SK-N-SH (cell line): ENCODE measurements around the gene PTPN14. TPM values are rescaled to one million over a fixed set of nuclear protein-coding genes. Genes with fewer than 3 reads are reported as not detected.

ENCODE experiments used
- CTCF ChIA-PET: fragments of 300-600, 350-600 bp; formaldehyde crosslinking; extraction: SDS; loops from one replicate; lab custom pipeline; 2021; lab: Yijun Ruan, JAX
- POLR2A ChIA-PET: fragments of 350-600 bp; sonication (Branson Sonifier 250); formaldehyde crosslinking; extraction: SDS; loops from one replicate; lab custom pipeline; 2020; ENCODE audit warnings: antibody characterized with exemption, inconsistent platforms; lab: Yijun Ruan, JAX
- DNase-seq: peaks from one replicate; pipeline ENCODE4 v3.0.0; 2012
- H2AFZ ChIP-seq: fragments of 200-600 bp; sonication (generic); 2 replicates; pipeline ENCODE4 v1.8.1; 2016; ENCODE audit warnings: antibody characterized with exemption, mild to moderate bottlenecking, low read depth
- H3F3A ChIP-seq: fragments of 200-600 bp; sonication (generic); replicated peaks from 2 replicates; pipeline ENCODE3; 2016; ENCODE audit warnings: antibody characterized with exemption, mild to moderate bottlenecking; ENCODE audit not compliant: insufficient read depth
- H3K27ac ChIP-seq, 2 experiments: fragments of 200-500 bp in 1 of 2; fragments of 200-600 bp in 1 of 2; sonication (Bioruptor generic) in 1 of 2; sonication (generic), shearing (Covaris generic) in 1 of 2; 2 replicates each; pipeline versions ENCODE4 v1.5.1 to v1.6.1; 2014 to 2016; ENCODE audit warnings: low read depth in 2 of 2, inconsistent platforms in 1 of 2, low read length in 1 of 2, mild to moderate bottlenecking in 1 of 2, mixed read lengths in 1 of 2
- H3K27me3 ChIP-seq: fragments of 200-600 bp; sonication (generic), shearing (Covaris generic); 2 replicates; pipeline ENCODE4 v1.6.1; 2016; ENCODE audit warnings: mixed run types; ENCODE audit not compliant: insufficient read depth
- H3K36me3 ChIP-seq, 2 experiments: fragments of 200-500 bp in 1 of 2; fragments of 200-600 bp in 1 of 2; sonication (Bioruptor generic) in 1 of 2; sonication (generic) in 1 of 2; replicated peaks in 1 of 2; 2 replicates each; pipeline versions ENCODE3 to v1.5.1; 2014 to 2016; ENCODE audit warnings: low read length in 1 of 2, mild to moderate bottlenecking in 1 of 2; ENCODE audit not compliant: insufficient read depth in 2 of 2, control insufficient read depth in 1 of 2
- H3K4me1 ChIP-seq, 2 experiments: fragments of 200-500 bp in 1 of 2; fragments of 200-600 bp in 1 of 2; sonication (Bioruptor generic) in 1 of 2; sonication (generic), shearing (Covaris generic) in 1 of 2; 2 replicates each; pipeline versions ENCODE4 v1.5.1 to v1.6.1; 2014 to 2016; ENCODE audit warnings: low read depth in 1 of 2, low read length in 1 of 2, mixed run types in 1 of 2; ENCODE audit not compliant: insufficient read depth in 2 of 2, control insufficient read depth in 1 of 2
- H3K4me2 ChIP-seq: fragments of 200-600 bp; sonication (generic), shearing (Covaris generic); 2 replicates; pipeline ENCODE4 v1.6.1; 2017; ENCODE audit warnings: mixed run types
- H3K4me3 ChIP-seq, 2 experiments: fragments of 200-500 bp in 1 of 2; fragments of 200-600 bp in 1 of 2; sonication (Bioruptor generic) in 1 of 2; sonication (generic), shearing (Covaris generic) in 1 of 2; 2 replicates each; pipeline versions ENCODE4 v1.5.1 to v1.8.1; 2014 to 2016; ENCODE audit warnings: low read depth in 2 of 2, inconsistent platforms in 1 of 2, low read length in 1 of 2, mild to moderate bottlenecking in 1 of 2, mixed read lengths in 1 of 2, moderate library complexity in 1 of 2
- H3K79me2 ChIP-seq: fragments of 200-600 bp; sonication (generic); 2 replicates; pipeline ENCODE4 v1.8.1; 2017; ENCODE audit warnings: mild to moderate bottlenecking; ENCODE audit not compliant: insufficient read depth
- H3K9ac ChIP-seq: fragments of 200-600 bp; sonication (generic); 2 replicates; pipeline ENCODE4 v1.6.1; 2017; ENCODE audit warnings: mixed run types
- H3K9me2 ChIP-seq: fragments of 200-600 bp; sonication (generic); 2 replicates; pipeline ENCODE4 v1.6.1; 2017; ENCODE audit warnings: mixed run types
- H3K9me3 ChIP-seq: fragments of 200-600 bp; sonication (generic); 2 replicates; pipeline ENCODE4 v1.6.1; 2017; ENCODE audit warnings: mixed run types, mild to moderate bottlenecking, moderate library complexity
- H4K20me1 ChIP-seq: fragments of 200-600 bp; sonication (generic); 2 replicates; pipeline ENCODE4 v1.6.1; 2017; ENCODE audit warnings: mild to moderate bottlenecking, mixed run types; ENCODE audit not compliant: insufficient read depth
- EP300 ChIP-seq, 2 experiments: IDR thresholded peaks; 2 replicates each; pipeline versions ENCODE4 v1.4.0 to v1.6.1; 2012; ENCODE audit warnings: borderline replicate concordance in 1 of 2, low read depth in 1 of 2, low read length in 1 of 2
- FOSL2 ChIP-seq: IDR thresholded peaks from 2 replicates; pipeline ENCODE4 v1.4.0; 2012; ENCODE audit warnings: low read depth, mild to moderate bottlenecking, moderate library complexity, borderline replicate concordance
- FOXJ3 ChIP-seq: sonication (generic); formaldehyde crosslinking; IDR thresholded peaks from 2 replicates; pipeline ENCODE4 v1.5.1; 2020; ENCODE audit warnings: mild to moderate bottlenecking, missing genetic modification reagents
- FOXM1 ChIP-seq: IDR thresholded peaks from 2 replicates; pipeline ENCODE4 v1.4.0; 2012; ENCODE audit warnings: low read depth, mild to moderate bottlenecking
- GABPA ChIP-seq: IDR thresholded peaks from 2 replicates; pipeline ENCODE4 v1.4.0; 2012; ENCODE audit warnings: low read depth, mild to moderate bottlenecking
- JUND ChIP-seq: IDR thresholded peaks from 2 replicates; pipeline ENCODE4 v1.4.0; 2012
- MEF2A ChIP-seq: IDR thresholded peaks from 2 replicates; pipeline ENCODE4 v1.4.0; 2012; ENCODE audit warnings: low read depth, borderline replicate concordance
- NFIC ChIP-seq: IDR thresholded peaks from 2 replicates; pipeline ENCODE4 v1.4.0; 2012; ENCODE audit warnings: borderline replicate concordance
- POLR2AphosphoS5 ChIP-seq: IDR thresholded peaks from 2 replicates; pipeline ENCODE4 v1.6.1; 2012; ENCODE audit warnings: low read depth, low read length
- RCOR1 ChIP-seq: fragments of 150-350 bp; IDR thresholded peaks from 2 replicates; pipeline ENCODE4 v1.6.1; 2017; ENCODE audit warnings: antibody characterized with exemption, low read length
- SIN3A ChIP-seq: IDR thresholded peaks from 2 replicates; pipeline ENCODE4 v1.6.1; 2012; ENCODE audit warnings: low read depth, mild to moderate bottlenecking, low read length, moderate library complexity, borderline replicate concordance
- SMC3 ChIP-seq: IDR thresholded peaks from 2 replicates; pipeline ENCODE4 v1.6.1; 2012; ENCODE audit warnings: low read depth, low read length, improper control_type of control experiment
- TAF1 ChIP-seq: IDR thresholded peaks from 2 replicates; pipeline ENCODE4 v1.6.1; 2012; ENCODE audit warnings: low read depth, mild to moderate bottlenecking, low read length, moderate library complexity, borderline replicate concordance
- TCF12 ChIP-seq: IDR thresholded peaks from 2 replicates; pipeline ENCODE4 v1.4.0; 2012
- TEAD4 ChIP-seq: IDR thresholded peaks from 2 replicates; pipeline ENCODE4 v1.4.0; 2012; ENCODE audit warnings: mild to moderate bottlenecking, borderline replicate concordance; ENCODE audit not compliant: insufficient read depth
- WGBS: methylation state at CpG from one replicate; pipeline ENCODE4 v1.1.6; 2017; ENCODE audit warnings: low lambda C conversion rate; 5-methylcytosine and 5-hydroxymethylcytosine counted together
- polyA plus RNA-seq, 3 experiments: library from polyadenylated mRNA; depleted of rRNA; stranded (reverse); fragments of >200 nt; gene quantifications; 2 replicates each; pipeline ENCODE4 v1.2.3, GENCODE V29; 2012
- TF ChIP-seq, protein P1 (sequence below): IDR thresholded peaks from 2 replicates; pipeline ENCODE4 v1.6.1; 2012; ENCODE audit warnings: mild to moderate bottlenecking, low read depth, low read length, moderate library complexity
- TF ChIP-seq, protein P2 (sequence below): fragments of 150-350 bp; IDR thresholded peaks from 2 replicates; pipeline ENCODE4 v1.6.1; 2017; ENCODE audit warnings: antibody characterized with exemption, low read length, low read depth, borderline replicate concordance
- TF ChIP-seq, protein P3 (sequence below): fragments of 150-350 bp; IDR thresholded peaks from 2 replicates; pipeline ENCODE4 v1.6.1; 2016; ENCODE audit warnings: mild to moderate bottlenecking, low read depth, low read length
- TF ChIP-seq, protein P4 (sequence below): IDR thresholded peaks from 2 replicates; pipeline ENCODE4 v1.4.0; 2012; ENCODE audit warnings: low read depth, borderline replicate concordance

PTPN14 gene
- polyA plus RNA-seq, 1 of the 3 experiments (the other 2 are of a cell fraction): 12.8 TPM

DNA sequence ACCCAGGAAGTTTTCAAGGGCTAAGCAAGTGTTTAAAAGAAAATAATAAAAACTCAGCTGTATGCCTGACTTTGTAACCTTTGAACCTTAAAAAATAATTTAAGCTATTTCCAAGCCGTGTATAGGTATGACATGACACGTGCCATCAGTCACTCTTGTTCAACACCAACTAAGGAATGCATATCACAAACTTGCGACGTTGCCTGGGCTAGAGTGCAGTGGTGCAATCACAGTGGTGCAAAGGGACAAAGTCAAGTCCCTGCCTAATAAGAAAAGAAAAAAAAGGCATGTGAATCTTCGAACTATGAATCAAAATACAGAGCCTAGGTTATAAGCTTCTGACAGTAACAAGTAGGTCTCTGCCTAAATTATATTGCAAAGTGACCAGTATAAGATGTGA lies 191.3 kb downstream of the PTPN14 start:
- WGBS: 95% methylated on average over 5 of the region's 5 CpGs
- no peak for DNase-seq
- H3F3A ChIP-seq: peaks cover 38% of the 10 kb centered on the region
- no peak overlapping the region for H3K4me3 ChIP-seq
- peaks cover 3% of the 10 kb centered on the region; the same call in 1 of the 2 replicates for H4K20me1 ChIP-seq
- H2AFZ ChIP-seq: no peak overlapping the region
- no peak for TF ChIP-seq SIN3A
- no peak for TF ChIP-seq TEAD4
- TF ChIP-seq, protein P1, sequence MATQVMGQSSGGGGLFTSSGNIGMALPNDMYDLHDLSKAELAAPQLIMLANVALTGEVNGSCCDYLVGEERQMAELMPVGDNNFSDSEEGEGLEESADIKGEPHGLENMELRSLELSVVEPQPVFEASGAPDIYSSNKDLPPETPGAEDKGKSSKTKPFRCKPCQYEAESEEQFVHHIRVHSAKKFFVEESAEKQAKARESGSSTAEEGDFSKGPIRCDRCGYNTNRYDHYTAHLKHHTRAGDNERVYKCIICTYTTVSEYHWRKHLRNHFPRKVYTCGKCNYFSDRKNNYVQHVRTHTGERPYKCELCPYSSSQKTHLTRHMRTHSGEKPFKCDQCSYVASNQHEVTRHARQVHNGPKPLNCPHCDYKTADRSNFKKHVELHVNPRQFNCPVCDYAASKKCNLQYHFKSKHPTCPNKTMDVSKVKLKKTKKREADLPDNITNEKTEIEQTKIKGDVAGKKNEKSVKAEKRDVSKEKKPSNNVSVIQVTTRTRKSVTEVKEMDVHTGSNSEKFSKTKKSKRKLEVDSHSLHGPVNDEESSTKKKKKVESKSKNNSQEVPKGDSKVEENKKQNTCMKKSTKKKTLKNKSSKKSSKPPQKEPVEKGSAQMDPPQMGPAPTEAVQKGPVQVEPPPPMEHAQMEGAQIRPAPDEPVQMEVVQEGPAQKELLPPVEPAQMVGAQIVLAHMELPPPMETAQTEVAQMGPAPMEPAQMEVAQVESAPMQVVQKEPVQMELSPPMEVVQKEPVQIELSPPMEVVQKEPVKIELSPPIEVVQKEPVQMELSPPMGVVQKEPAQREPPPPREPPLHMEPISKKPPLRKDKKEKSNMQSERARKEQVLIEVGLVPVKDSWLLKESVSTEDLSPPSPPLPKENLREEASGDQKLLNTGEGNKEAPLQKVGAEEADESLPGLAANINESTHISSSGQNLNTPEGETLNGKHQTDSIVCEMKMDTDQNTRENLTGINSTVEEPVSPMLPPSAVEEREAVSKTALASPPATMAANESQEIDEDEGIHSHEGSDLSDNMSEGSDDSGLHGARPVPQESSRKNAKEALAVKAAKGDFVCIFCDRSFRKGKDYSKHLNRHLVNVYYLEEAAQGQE: no peak
- TF ChIP-seq JUND: no peak
- no peak for TF ChIP-seq NFIC
- no peak for TF ChIP-seq MEF2A
- TF ChIP-seq, protein P2, sequence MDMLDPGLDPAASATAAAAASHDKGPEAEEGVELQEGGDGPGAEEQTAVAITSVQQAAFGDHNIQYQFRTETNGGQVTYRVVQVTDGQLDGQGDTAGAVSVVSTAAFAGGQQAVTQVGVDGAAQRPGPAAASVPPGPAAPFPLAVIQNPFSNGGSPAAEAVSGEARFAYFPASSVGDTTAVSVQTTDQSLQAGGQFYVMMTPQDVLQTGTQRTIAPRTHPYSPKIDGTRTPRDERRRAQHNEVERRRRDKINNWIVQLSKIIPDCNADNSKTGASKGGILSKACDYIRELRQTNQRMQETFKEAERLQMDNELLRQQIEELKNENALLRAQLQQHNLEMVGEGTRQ: no peak
- no peak for TF ChIP-seq RCOR1
- no peak for TF ChIP-seq FOXJ3 (CRISPR knock-in tag)
- no peak for TF ChIP-seq GABPA
- no peak for TF ChIP-seq TCF12
- TF ChIP-seq, protein P3, sequence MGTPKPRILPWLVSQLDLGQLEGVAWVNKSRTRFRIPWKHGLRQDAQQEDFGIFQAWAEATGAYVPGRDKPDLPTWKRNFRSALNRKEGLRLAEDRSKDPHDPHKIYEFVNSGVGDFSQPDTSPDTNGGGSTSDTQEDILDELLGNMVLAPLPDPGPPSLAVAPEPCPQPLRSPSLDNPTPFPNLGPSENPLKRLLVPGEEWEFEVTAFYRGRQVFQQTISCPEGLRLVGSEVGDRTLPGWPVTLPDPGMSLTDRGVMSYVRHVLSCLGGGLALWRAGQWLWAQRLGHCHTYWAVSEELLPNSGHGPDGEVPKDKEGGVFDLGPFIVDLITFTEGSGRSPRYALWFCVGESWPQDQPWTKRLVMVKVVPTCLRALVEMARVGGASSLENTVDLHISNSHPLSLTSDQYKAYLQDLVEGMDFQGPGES: no peak
- TF ChIP-seq POLR2AphosphoS5: no peak
- no peak for TF ChIP-seq SMC3
- TF ChIP-seq FOSL2: no peak
- no peak for TF ChIP-seq TAF1
- no peak for TF ChIP-seq FOXM1
- TF ChIP-seq, protein P4, sequence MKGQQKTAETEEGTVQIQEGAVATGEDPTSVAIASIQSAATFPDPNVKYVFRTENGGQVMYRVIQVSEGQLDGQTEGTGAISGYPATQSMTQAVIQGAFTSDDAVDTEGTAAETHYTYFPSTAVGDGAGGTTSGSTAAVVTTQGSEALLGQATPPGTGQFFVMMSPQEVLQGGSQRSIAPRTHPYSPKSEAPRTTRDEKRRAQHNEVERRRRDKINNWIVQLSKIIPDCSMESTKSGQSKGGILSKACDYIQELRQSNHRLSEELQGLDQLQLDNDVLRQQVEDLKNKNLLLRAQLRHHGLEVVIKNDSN: no peak
- no peak for TF ChIP-seq EP300 (IDR thresholded peaks at IDR 0.05; ENCODE audit: borderline replicate concordance in 1 of 2, low read depth in 1 of 2, low read length in 1 of 2)
- peaks cover 26% of the 10 kb centered on the region; the same call in 1 of the 2 replicates for H3K79me2 ChIP-seq
- POLR2A ChIA-PET: no interaction called here
- no peaks in the 10 kb centered on the region for H3K9me2 ChIP-seq
- H3K9me3 ChIP-seq: no peaks in the 10 kb centered on the region
- peaks cover 4 to 23% of the 10 kb centered on the region in 2 experiments; a peak in 3 of 4 replicates for H3K4me1 ChIP-seq
- H3K4me2 ChIP-seq: no peak overlapping the region
- H3K27me3 ChIP-seq: no peaks in the 10 kb centered on the region
- no peak overlapping the region for H3K27ac ChIP-seq
- H3K36me3 ChIP-seq: peaks cover 44 to 64% of the 10 kb centered on the region in 2 experiments
- H3K9ac ChIP-seq: no peak overlapping the region
- CTCF ChIA-PET: interaction anchor here (0.9 to 1.1 kb wide), 2 partner anchors 13 to 14 kb away, joined by 3 read pairs; no protein-coding TSS in a partner anchor
